ENCODE data around the gene TRAT1. TPM values are rescaled to one million over a fixed set of nuclear protein-coding genes. Genes with fewer than 3 reads are reported as not detected.
A peak's percentile ranks its signal among the peaks of the same experiment; 100 is the strongest.

TRAT1 gene
- total RNA-seq, 2 experiments from 2014 or later: 162 to 165 TPM

DNA sequence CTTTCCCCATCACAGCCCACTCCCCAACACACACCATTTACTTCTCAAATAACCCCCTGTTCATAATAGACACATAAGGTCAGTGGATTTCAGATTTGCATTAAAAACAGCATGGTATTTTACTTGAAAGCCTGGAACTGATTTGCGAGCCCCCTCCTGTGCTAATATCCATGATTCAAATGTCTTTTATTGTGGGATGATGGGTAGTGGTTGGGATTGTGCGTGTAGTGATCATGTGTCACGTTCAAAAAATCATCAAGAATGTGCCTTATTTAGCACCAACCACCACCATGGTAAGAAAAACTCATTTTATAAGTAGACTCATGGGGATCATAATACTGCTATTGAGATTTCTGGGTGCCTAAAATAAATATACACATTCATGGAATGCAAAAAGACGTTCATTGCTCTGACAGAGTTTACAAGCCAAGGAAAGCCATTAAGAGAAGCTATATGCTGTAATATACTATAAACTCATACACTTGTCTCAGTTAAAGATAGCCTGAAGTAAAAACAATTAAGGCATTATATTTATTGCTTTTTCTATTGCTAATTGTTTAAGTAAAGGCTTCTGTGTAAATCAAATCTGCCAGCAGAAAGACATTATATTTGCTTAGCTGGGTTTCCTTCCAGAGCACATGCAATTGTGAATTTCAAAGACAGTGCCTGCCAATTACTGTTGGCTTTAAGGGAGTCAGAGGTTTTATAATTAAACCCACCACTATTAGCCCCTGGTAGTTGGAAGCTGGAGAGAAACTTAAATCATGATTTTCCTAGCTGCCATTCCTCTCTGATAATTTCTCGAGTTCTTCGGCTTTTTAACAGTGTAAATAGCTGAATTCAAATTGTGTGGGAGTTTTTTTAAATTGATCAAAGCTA, 4.0 kb downstream of the TRAT1 start:
- DNase-seq: no peak
- Mint-ChIP-seq H3K9me3 (no peaks in the 10 kb centered on the region), H3K4me3 (peak overlapping the region; percentile 82), H3K27ac (peak overlapping the region; percentile 90), H3K4me1 (peaks cover 48% of the 10 kb centered on the region), H3K36me3 (ENCODE audit: low read depth) (peaks cover 81% of the 10 kb centered on the region), H3K27me3 (no peaks in the 10 kb centered on the region)
- ChIA-PET POLR2A (interaction anchor here (0.9 to 11.6 kb wide), 5 partner anchors 16 to 237 kb away, joined by 4 to 260 read pairs (median 4); partner anchors contain the start of genes CIP2A and DZIP3), CTCF (interaction anchor here (0.6 to 1.0 kb wide), 3 partner anchors 8 to 11 kb away, joined by 3 to 4 read pairs (median 3); no protein-coding TSS in a partner anchor)

DNA sequence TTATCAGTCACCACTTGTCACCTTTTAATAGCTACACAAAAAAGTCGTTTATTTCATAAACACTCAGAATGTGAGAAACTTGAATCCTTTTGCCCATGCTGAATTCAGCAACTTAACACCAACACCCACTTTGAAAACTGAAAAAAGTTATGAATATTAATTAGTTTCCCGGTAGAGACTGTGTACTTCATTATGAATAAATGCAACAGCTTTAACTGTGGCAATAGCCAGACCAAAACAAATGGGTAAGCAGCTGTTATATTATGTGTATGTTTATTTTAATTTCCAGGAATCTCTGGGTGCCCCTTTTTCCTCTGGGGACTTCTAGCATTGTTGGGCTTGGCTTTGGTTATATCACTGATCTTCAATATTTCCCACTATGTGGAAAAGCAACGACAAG, 7.8 kb downstream of the TRAT1 start:
- Mint-ChIP-seq H3K27me3 (no peaks in the 10 kb centered on the region), H3K27ac (peak overlapping the region; percentile 48), H3K4me3 (peak overlapping the region; percentile 44), H3K9me3 (no peaks in the 10 kb centered on the region), H3K4me1 (peaks cover 77% of the 10 kb centered on the region), H3K36me3 (ENCODE audit: low read depth) (peaks cover 92% of the 10 kb centered on the region)
- no peak for DNase-seq
- ChIA-PET POLR2A (interaction anchor here (0.6 to 14.2 kb wide), 6 partner anchors 9 to 241 kb away, joined by 3 to 481 read pairs (median 12); partner anchors contain the start of genes CIP2A, DZIP3 and TRAT1), CTCF (interaction anchor here (1.5 kb wide), 1 partner anchor 9 kb away, joined by 6 read pairs; no protein-coding TSS in a partner anchor)

DNA sequence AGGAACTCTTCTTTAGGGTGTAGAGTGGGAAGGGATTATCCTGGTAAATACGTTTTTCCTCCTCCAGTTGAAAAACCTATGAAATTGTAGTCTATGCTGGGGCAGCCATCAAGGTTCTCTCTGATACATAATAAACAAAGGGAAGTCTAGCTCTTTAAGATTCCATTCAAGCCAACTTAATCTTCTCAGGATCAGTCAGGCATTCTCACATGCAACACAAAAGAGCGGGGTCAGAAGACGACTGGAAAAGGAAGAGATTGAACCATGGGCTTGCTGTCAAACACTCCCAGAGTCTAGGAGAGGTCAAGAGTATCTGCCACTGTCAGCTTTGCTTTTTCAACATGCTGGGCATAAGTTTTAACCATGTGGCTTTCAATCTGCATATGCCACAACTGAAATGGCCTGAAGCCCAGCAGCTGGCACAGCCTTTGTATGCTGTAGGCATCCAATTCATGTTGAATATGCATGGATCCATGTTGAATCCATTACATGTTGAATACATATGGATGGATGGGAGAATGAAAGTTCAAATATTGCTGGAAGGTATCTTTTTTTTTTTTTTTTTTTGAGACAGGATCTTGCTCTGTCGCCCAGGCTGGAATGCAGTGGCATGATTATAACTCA, 8.5 kb downstream of the TRAT1 start:
- Mint-ChIP-seq H3K27me3 (no peaks in the 10 kb centered on the region), H3K4me1 (peaks cover 81% of the 10 kb centered on the region), H3K27ac (peak overlapping the region; percentile 48), H3K36me3 (ENCODE audit: low read depth) (peaks cover 91% of the 10 kb centered on the region), H3K4me3 (peak overlapping the region; percentile 39), H3K9me3 (no peaks in the 10 kb centered on the region)
- ChIA-PET CTCF (interaction anchor here (1.5 to 5.5 kb wide), 2 partner anchors 8 to 11 kb away, joined by 6 to 52 read pairs; partner anchors contain the start of gene TRAT1), POLR2A (interaction anchor here (1.1 to 14.2 kb wide), 6 partner anchors 10 to 242 kb away, joined by 3 to 481 read pairs (median 30); partner anchors contain the start of genes CIP2A, DZIP3 and TRAT1)
- DNase-seq: no peak

DNA sequence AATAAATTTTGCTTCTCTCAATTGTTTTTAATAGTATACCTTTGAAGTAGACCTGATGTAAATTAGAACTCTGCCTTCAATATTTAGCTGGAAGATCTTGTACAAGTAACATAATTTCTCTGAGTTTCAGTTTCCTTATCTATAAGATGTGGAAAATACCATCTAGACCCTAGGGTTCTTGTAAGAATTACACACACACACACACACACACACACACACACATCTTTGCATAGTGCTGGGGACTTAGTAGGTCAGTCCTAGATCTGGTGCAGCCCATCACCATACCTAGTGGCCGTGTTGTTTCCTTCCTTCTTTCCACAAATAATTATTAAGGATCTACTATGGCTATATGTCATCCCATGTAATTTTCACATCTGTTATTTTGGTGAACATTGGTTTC, 11.0 kb downstream of the TRAT1 start:
- DNase-seq: no peak

DNA sequence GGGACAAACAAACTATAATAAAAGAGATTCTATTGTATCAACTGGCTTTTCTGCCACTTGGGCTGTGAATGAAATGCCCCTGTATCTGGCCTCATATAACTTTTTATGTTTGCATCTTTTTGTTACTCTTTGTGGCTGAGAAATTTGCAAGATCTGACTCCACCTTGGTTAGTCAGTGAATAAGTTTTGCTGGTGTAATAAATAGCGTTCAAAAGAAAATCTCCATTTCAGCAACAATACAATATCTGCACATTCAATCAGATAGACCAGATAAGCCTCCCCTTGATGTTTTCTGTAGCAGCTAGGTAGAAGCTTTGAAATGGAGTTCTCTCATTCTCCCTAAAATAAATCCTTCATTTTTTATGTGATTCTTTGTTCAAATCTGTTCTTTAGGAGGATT, 12.0 kb downstream of the TRAT1 start:
- peaks cover 83% of the 10 kb centered on the region for H3K4me1 Mint-ChIP-seq
- peak overlapping the region; percentile 77 for H3K4me3 Mint-ChIP-seq
- POLR2A ChIA-PET: interaction anchor here (0.8 to 16.2 kb wide), 12 partner anchors 3 to 248 kb away, joined by 3 to 481 read pairs (median 10); partner anchors contain the start of genes CIP2A, DZIP3 and TRAT1
- H3K27me3 Mint-ChIP-seq: no peaks in the 10 kb centered on the region
- H3K36me3 Mint-ChIP-seq (ENCODE audit: low read depth): peaks cover 85% of the 10 kb centered on the region
- peak overlapping the region; percentile 95 for H3K27ac Mint-ChIP-seq
- DNase-seq: no peak
- CTCF ChIA-PET: interaction anchor here (0.9 to 5.5 kb wide), 8 partner anchors 7 to 245 kb away, joined by 3 to 52 read pairs (median 6); partner anchors contain the start of genes CIP2A, DZIP3 and TRAT1
- no peaks in the 10 kb centered on the region for H3K9me3 Mint-ChIP-seq

More for the DNA sequence above, 11.0 kb downstream of the TRAT1 start:
- ChIA-PET POLR2A (interaction anchor here (0.9 to 14.2 kb wide), 6 partner anchors 9 to 611 kb away, joined by 3 to 481 read pairs (median 30); partner anchors contain the start of genes CIP2A, DZIP3, IFT57 and TRAT1), CTCF (interaction anchor here (1.0 to 5.5 kb wide), 6 partner anchors 9 to 244 kb away, joined by 4 to 52 read pairs (median 10); partner anchors contain the start of genes CIP2A, DZIP3 and TRAT1)
- H3K27me3 Mint-ChIP-seq: no peaks in the 10 kb centered on the region
- no peaks in the 10 kb centered on the region for H3K9me3 Mint-ChIP-seq
- H3K36me3 Mint-ChIP-seq (ENCODE audit: low read depth): peaks cover 85% of the 10 kb centered on the region
- H3K4me1 Mint-ChIP-seq: peaks cover 84% of the 10 kb centered on the region
- H3K4me3 Mint-ChIP-seq: peak overlapping the region; percentile 77
- H3K27ac Mint-ChIP-seq: peak overlapping the region; percentile 95

DNA sequence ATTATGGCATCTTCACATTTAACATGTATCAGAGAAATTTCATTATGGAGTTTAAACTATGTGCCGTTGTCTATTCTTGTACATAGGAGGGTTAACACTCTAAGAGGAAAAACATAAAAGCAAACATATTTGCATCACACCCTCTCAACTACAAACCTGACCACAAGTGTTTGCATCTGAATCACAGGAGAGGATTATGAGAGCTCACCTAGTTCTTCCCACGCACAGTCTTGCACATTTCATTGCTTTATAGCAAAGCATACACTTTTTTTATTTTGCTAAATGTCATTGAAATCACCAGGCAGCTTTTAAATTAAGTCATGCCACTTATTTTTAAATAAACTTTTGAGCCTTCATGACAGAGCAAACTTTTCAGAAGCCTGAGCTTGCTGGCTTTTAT, 12.5 kb downstream of the TRAT1 start:
- Mint-ChIP-seq H3K4me1 (peaks cover 81% of the 10 kb centered on the region), H3K36me3 (ENCODE audit: low read depth) (peaks cover 83% of the 10 kb centered on the region), H3K27me3 (no peaks in the 10 kb centered on the region), H3K9me3 (no peaks in the 10 kb centered on the region), H3K27ac (peak overlapping the region; percentile 95), H3K4me3 (peak overlapping the region; percentile 77)
- DNase-seq: peak; percentile 40
- ChIA-PET CTCF (interaction anchor here (0.9 to 5.5 kb wide), 7 partner anchors 8 to 246 kb away, joined by 3 to 52 read pairs (median 5); partner anchors contain the start of genes CIP2A, DZIP3 and TRAT1), POLR2A (interaction anchor here (1.0 to 16.2 kb wide), 11 partner anchors 4 to 282 kb away, joined by 3 to 481 read pairs (median 8); partner anchors contain the start of genes CIP2A, DZIP3 and TRAT1)

DNA sequence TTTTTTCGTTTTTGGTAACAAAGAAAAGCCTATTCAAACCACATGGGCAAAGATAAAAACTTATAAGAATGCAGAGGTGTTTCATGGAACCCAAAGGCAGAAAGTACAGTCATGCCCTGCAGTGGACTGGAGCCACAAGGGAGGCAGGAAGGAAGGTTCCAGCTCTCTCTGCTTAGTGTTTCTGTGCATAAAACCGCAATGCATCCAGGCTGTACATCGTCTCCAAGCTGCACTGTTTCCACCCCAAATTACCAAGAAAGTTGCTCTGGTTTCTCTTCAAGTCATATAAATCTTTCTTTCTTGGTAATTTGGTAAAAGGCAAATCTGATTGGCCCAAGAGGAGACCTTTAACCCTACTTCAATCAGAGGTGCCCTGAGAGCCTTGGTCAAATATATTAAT, 15.8 kb downstream of the TRAT1 start:
- Mint-ChIP-seq H3K27me3 (no peaks in the 10 kb centered on the region), H3K4me1 (peaks cover 82% of the 10 kb centered on the region), H3K27ac (peak overlapping the region; percentile 95), H3K9me3 (no peaks in the 10 kb centered on the region), H3K36me3 (ENCODE audit: low read depth) (peaks cover 84% of the 10 kb centered on the region), H3K4me3 (peak overlapping the region; percentile 69)
- peak; percentile 75 for DNase-seq
- POLR2A ChIA-PET: interaction anchor here (0.8 to 16.2 kb wide), 12 partner anchors 7 to 898 kb away, joined by 3 to 481 read pairs (median 5); partner anchors contain the start of genes CIP2A, DZIP3 and TRAT1
- CTCF ChIA-PET: interaction anchor here (0.7 to 3.9 kb wide), 7 partner anchors 8 to 239 kb away, joined by 3 to 46 read pairs (median 3); partner anchors contain the start of gene TRAT1

DNA sequence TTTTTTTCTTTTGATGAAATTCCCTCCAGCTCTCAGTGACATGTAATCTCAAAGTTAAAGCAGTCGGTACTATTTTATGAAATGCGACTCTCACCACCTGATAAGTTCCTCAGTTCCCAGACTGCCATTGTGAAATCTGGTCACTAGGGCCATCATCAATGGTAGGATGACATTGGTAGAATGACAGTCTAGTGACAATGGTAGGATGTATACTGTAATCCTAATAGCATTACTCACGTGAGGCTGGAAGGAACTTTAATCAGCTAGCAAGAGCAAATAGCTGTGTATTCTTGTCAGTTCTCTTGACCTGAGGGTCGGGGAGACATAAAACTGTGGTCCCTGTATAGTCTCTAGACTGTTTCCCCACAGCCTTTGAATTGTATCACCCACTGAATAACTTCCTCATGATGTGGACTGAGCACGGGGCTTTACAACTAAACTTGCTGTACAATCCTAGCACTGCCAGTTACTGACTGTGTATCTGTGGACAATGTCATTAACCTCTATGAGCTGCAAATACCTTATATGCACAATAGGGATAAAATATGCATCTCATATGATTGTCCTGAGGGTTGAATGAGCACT, 23.2 kb downstream of the TRAT1 start:
- CTCF ChIA-PET: interaction anchor here (1.3 to 1.4 kb wide), 2 partner anchors 21 to 69 kb away, joined by 3 to 5 read pairs; no protein-coding TSS in a partner anchor
- peaks cover 78% of the 10 kb centered on the region for H3K36me3 Mint-ChIP-seq (ENCODE audit: low read depth)
- no peak for DNase-seq
- H3K27ac Mint-ChIP-seq: peak overlapping the region; percentile 82
- H3K4me1 Mint-ChIP-seq: peaks cover 78% of the 10 kb centered on the region
- no peak overlapping the region for H3K4me3 Mint-ChIP-seq
- H3K27me3 Mint-ChIP-seq: no peaks in the 10 kb centered on the region
- POLR2A ChIA-PET: interaction anchor here (5.5 to 16.2 kb wide), 3 partner anchors 7 to 24 kb away, joined by 44 to 260 read pairs (median 54); partner anchors contain the start of gene TRAT1
- H3K9me3 Mint-ChIP-seq: no peaks in the 10 kb centered on the region

DNA sequence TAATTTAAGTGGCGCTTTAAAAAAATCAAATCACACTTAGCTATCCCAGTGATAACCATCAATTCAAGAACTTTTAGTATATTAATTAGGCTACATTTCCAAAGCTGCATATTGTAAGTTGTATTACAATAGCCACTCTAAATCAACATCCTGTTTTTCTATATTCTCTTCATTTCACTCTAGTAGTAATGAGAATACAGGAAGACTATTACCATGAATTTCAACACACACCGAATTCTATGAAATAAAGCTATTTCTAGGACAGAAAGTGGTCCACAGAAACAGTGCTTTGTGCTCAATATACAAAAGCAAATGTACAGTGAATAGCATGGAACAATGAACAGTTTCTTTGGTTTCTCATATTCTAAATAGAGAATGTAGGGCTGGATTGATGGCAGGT, 24.6 kb downstream of the TRAT1 start:
- no peak for DNase-seq
- Mint-ChIP-seq H3K27ac (peak overlapping the region; percentile 82), H3K36me3 (ENCODE audit: low read depth) (peaks cover 79% of the 10 kb centered on the region), H3K4me1 (peaks cover 71% of the 10 kb centered on the region), H3K27me3 (no peaks in the 10 kb centered on the region), H3K9me3 (no peaks in the 10 kb centered on the region), H3K4me3 (peak overlapping the region; percentile 19)
- CTCF ChIA-PET: interaction anchor here (0.6 to 1.4 kb wide), 3 partner anchors 8 to 28 kb away, joined by 3 to 7 read pairs (median 4); no protein-coding TSS in a partner anchor
- POLR2A ChIA-PET: interaction anchor here (1.2 to 16.2 kb wide), 6 partner anchors 8 to 258 kb away, joined by 4 to 260 read pairs (median 26); partner anchors contain the start of genes CIP2A, DZIP3 and TRAT1

DNA sequence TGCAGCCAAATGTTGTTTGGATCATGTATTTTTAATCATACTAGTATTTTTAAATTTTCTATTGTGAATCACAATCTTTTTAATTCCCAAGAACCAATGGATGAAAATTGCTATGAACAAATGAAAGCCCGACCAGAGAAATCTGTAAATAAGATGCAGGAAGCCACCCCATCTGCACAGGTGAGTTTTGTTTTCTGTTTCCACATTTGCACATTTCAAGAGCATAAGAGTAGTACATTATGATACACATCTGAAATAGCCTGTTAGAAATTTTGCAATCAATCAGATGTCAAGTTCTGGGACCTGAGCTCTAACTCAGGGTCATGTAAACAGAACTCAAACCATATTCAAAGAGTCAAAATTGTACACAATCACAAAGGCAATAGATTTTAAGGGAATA, 26.5 kb downstream of the TRAT1 start:
- ChIA-PET POLR2A (interaction anchor here (0.8 to 16.2 kb wide), 4 partner anchors 10 to 27 kb away, joined by 3 to 260 read pairs (median 49); partner anchors contain the start of gene TRAT1), CTCF (interaction anchor here (0.8 to 1.7 kb wide), 6 partner anchors 10 to 187 kb away, joined by 3 to 6 read pairs (median 4); no protein-coding TSS in a partner anchor)
- Mint-ChIP-seq H3K9me3 (no peaks in the 10 kb centered on the region), H3K4me3 (no peak overlapping the region), H3K36me3 (ENCODE audit: low read depth) (peaks cover 78% of the 10 kb centered on the region), H3K4me1 (peaks cover 55% of the 10 kb centered on the region), H3K27me3 (no peaks in the 10 kb centered on the region), H3K27ac (peak overlapping the region; percentile 69)
- DNase-seq: no peak

DNA sequence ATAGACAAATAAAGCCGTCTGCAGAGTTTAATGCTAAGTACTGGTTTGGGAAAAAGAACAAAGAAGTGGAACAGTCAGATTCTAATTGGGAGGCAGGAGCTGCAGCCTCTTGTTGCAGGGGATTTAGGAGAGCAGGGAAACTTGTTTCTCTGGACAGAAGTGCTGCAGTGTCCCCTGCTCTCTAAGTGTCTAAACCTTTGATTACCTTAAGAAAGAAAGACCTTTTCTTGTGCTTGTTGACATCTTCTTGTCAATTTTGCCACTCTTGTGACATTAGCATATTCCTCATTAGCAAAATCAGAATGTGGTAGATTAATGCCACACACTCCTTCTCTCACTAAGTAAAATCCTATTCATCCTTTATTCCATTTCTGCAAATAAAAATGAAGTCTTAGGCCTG, 38.8 kb downstream of the TRAT1 start:
- DNase-seq: no peak
- CTCF ChIA-PET: interaction anchor here (2.5 kb wide), 1 partner anchor 53 kb away, joined by 11 read pairs; no protein-coding TSS in a partner anchor
- peaks cover 8% of the 10 kb centered on the region for H3K9me3 Mint-ChIP-seq
- peak overlapping the region; percentile 74 for H3K27ac Mint-ChIP-seq
- H3K4me3 Mint-ChIP-seq: no peak overlapping the region
- POLR2A ChIA-PET: interaction anchor here (1.6 to 2.1 kb wide), 3 partner anchors 14 to 38 kb away, joined by 3 to 9 read pairs (median 5); partner anchors contain the start of gene TRAT1
- no peaks in the 10 kb centered on the region for H3K27me3 Mint-ChIP-seq
- peaks cover 89% of the 10 kb centered on the region for H3K36me3 Mint-ChIP-seq (ENCODE audit: low read depth)
- peaks cover 58% of the 10 kb centered on the region for H3K4me1 Mint-ChIP-seq

All from activated CD4-positive, alpha-beta memory T cell treated with anti-CD3 and anti-CD28 coated beads, Interleukin-2, amount 10 ng/mL, durations not matched to agents 7 days and 5 days (primary cell).